Right lobe of liver (tissue), 4 donors: Measurements from ENCODE around the gene PIGO.

Experiments
- POLR2A ChIP-seq: fragments of 450-650 bp; IDR thresholded peaks from one replicate; pipeline ENCODE4 v1.6.1; 2017; ENCODE audit warnings: antibody characterized with exemption, mild to moderate bottlenecking
- TF ChIP-seq, protein P1 (sequence below), 4 donors: fragments of 200-600 bp in 3 of 4; fragments of 450-650 bp in 1 of 4; IDR thresholded peaks; one replicate each; pipeline versions ENCODE4 v1.5.1 to v1.8.0; 2016 to 2022; ENCODE audit warnings: antibody characterized with exemption in 4 of 4, mild to moderate bottlenecking in 2 of 4
- donor health status: DM: no; HTN: no; CAD: no.
- donor health status: DM: no; HTN: no; CAD: no.
- donor health status: DM: no; HTN: yes; CAD: no.

DNA sequence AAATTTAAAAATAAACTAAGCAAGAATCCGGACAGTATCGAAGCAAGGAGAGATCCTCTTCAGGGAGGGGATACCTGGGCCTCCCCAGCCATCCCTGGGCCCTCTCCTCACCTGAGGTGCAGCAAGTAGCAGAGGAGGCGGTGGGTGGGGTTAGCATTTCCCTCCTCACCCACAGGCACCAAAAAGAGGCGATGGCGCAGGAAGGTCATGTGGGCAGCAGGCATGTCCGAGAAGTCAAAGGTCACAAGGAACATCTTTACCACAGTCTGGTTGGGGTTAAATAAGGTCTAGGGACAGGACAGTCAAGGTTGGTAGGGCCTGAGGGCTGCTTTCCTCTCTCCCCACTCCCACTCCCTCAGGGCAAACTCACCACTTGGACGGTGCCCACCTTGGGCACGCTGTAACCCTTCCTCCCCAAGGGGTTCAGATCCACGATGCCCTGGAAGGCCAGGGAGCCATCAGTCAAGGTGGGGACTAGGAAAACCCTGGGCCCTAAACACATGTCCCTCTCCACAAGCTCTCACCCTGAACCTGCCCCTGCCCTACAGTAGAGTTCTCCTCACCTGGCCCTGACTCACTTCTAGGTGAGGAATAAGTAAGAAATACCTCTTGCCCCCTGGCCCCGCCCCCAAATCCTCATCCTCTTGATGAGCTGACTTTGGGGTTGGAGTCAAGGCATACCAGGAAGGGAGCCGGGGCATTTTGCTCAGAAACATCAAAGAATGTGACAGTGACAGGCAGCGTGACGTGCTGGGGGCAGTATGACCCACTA, 9.4 kb upstream of the PIGO start:
- TF ChIP-seq, protein P1, sequence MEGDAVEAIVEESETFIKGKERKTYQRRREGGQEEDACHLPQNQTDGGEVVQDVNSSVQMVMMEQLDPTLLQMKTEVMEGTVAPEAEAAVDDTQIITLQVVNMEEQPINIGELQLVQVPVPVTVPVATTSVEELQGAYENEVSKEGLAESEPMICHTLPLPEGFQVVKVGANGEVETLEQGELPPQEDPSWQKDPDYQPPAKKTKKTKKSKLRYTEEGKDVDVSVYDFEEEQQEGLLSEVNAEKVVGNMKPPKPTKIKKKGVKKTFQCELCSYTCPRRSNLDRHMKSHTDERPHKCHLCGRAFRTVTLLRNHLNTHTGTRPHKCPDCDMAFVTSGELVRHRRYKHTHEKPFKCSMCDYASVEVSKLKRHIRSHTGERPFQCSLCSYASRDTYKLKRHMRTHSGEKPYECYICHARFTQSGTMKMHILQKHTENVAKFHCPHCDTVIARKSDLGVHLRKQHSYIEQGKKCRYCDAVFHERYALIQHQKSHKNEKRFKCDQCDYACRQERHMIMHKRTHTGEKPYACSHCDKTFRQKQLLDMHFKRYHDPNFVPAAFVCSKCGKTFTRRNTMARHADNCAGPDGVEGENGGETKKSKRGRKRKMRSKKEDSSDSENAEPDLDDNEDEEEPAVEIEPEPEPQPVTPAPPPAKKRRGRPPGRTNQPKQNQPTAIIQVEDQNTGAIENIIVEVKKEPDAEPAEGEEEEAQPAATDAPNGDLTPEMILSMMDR (IDR thresholded peaks at IDR 0.05) = no peak
- no peak for TF ChIP-seq POLR2A
